Fibroblast of lung (primary cell): ENCODE data around the gene CBFA2T3.

ENCODE experiments used
- CTCF ChIP-seq, 2 donors: IDR thresholded peaks in 1 of 2; conservative IDR thresholded peaks in 1 of 2; 1 replicate in 1 of 2; 2 replicates in 1 of 2; pipeline ENCODE4 v1.5.1; 2011 to 2012; ENCODE audit warnings: low read length in 2 of 2, control low read depth in 1 of 2, inconsistent platforms in 1 of 2, low read depth in 1 of 2, mild to moderate bottlenecking in 1 of 2
- EZH2 ChIP-seq: IDR thresholded peaks from 2 replicates; pipeline ENCODE4 v1.5.1; 2012; ENCODE audit warnings: low read length, control low read depth, mild to moderate bottlenecking; ENCODE audit errors: missing control alignments

- no peak for TF ChIP-seq CTCF (conservative IDR thresholded peaks at IDR 0.05 in 1 of 2, IDR thresholded peaks at IDR 0.05 in 1 of 2; ENCODE audit: low read depth in 1 of 2, low read length in 2 of 2)
- no peak for TF ChIP-seq EZH2
These were observed 23.4 kb upstream of the CBFA2T3 start for GRCh38 chr16:89000207-89000959.
